GM19397 (cell line): ENCODE results near the gene FBXO46.
"Not testable (repeated sequence)": the region's sequence is repeated elsewhere in the genome, so short reads cannot be mapped to it uniquely, and the experiment has no call there.

ENCODE experiments used
- ATAC-seq: cut with Tn5 transposase; IDR thresholded peaks from one replicate; pipeline ENCODE4 v1.9.1; 2021; ENCODE audit warnings: mild to moderate bottlenecking, moderate library complexity; ENCODE audit not compliant: unreplicated experiment

Gene FBXO46

GRCh38 chr19:45766296-45766868, 35.7 kb upstream of the FBXO46 start:
- no peak for ATAC-seq

DNA sequence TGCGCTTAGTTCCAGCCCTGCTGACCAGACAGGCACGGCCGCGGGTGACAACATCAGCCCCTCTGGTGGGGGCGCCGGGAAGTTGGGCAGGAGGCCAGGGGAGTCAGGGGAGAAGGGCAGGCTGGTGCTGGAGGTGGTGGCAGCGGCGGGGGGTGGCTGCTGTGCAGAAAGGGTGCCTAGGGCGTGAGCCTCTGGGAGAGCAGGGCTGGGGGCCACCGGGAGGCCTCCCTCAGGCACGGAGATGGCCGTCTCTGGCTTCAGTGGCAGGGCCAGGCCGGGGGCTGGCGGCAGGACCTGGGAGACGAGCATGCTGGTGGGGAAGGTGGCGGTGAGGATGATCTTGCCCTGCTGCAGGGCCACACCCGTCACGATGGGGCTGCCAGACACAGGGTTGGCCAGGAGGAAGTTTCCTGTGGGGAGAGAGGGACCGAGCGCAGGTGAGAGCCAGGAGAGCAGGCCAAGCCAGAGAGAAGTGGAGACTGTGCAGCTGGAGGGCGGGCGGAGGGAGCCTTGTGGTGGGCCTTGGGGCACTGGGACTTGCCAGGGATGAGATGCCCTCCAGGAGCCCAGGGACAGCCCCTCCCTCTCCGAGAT, 35.1 kb upstream of the FBXO46 start:
- ATAC-seq, result no peak

DNA sequence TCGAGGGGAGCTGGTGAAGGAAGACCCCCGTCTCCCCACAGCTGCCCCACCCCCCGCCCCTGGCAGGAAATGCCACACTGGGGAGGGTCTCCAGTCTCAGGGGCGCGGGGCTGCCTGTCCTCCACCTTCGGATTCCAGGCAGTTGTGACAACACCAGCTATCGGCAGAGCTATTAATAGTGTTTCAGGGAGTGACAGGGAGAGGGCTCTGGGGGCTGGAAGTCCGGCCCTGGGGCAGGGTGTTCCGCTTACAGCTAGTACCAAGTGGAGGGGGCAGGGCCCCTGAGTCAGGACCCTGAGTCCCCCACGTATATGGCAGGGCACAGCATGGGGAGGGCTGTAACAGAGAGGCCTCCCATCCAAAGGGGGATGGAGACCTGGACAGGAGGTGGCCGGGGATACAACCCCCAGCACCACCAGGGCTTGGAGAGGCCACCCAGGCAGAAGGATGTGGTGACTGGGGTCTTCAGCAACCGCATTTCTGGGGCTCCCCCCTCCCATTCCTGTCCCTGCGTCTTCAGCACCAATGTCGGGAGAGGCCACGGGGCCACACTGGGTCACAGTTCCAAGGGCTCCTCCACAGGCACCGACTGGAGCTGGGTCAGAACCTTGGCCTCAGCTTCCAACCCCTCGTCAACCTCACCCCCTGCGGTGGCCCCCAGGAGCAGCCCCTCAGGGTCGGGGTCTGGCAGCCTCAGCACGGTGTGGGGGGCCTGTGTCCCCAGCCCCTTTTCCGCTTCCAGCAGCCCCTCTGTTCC, 34.4 kb upstream of the FBXO46 start:
- no peak for ATAC-seq

GRCh38 chr19:45764475-45764874, 33.8 kb upstream of the FBXO46 start:
- no peak for ATAC-seq

- ATAC-seq, result no peak
These were observed 33.1 kb upstream of the FBXO46 start for GRCh38 chr19:45763691-45764294.

GRCh38 chr19:45762870-45763631, 32.4 kb upstream of the FBXO46 start:
- ATAC-seq, result no peak

DNA sequence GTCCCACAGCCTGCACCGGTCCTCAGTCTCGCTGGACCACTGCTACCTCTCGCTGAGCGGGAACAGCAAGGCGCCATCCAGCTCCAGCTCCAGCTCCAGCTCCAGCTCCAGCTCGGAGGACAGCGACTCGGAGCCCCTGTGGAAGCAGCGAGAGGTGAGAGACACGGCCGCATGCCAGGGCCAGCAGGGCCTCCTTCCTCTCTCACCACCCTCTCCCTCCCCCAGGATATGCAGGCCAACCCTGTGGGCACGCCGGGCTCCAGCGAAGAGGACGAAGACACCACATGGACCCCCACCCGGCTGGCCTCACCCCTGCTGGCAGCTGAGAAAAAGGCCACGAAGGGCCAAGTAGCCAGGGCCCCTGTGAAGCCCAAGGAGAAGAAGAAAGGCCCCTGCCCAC, 31.0 kb upstream of the FBXO46 start:
- no peak for ATAC-seq

GRCh38 chr19:45758921-45759320, 28.2 kb upstream of the FBXO46 start:
- no peak for ATAC-seq

GRCh38 chr19:45757695-45758094, 27.0 kb upstream of the FBXO46 start:
- ATAC-seq, result no peak

DNA sequence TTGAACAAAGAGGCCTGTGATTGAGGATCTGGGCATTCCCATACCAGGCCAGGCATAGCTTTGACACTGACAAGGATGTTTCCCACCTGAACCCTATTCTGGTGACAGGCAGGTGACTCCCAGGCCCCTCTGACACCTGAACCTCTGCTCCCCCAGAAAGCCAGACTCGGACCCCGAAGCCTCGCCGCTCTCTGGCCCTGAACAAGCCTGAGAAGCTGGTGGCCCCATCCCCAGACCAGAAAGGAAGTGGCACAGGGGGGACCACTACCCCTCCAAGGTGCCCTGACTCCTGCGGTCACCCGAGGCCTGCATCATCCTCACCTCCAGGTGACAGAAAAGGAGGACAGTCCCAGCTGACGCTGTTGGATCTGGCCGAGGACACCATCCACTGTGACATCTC, 23.6 kb upstream of the FBXO46 start:
- no peak for ATAC-seq

GRCh38 chr19:45753548-45753947, 22.9 kb upstream of the FBXO46 start:
- ATAC-seq, result no peak

- no peak for ATAC-seq
These were observed 21.9 kb upstream of the FBXO46 start for GRCh38 chr19:45752639-45753038.

DNA sequence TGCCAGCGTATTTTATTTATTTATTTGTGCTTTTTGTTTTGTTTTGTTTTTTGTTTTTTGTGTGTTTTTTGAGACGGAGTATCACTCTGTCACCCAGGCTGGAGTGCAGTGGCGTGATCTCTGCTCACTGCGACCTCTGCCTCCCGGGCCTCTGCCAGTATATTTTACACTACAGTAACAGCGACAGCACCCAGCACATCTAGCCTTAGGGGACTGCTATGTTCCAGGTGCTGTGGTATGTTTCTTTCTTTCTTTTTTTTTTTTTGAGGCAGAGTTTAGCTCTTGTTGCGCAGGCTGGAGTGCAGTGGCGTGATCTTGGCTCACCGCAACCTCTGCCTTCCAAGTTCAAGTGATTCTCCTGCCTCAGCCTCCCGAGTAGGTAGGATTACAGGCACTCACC, 20.8 kb upstream of the FBXO46 start:
- not testable (repeated sequence) for ATAC-seq

- ATAC-seq, result no peak
These were observed 16.8 kb upstream of the FBXO46 start for GRCh38 chr19:45747513-45747912.

GRCh38 chr19:45746866-45747265, 16.2 kb upstream of the FBXO46 start:
- ATAC-seq, result no peak

GRCh38 chr19:45745606-45746005, 14.9 kb upstream of the FBXO46 start:
- ATAC-seq, result no peak

GRCh38 chr19:45742969-45743368, 12.3 kb upstream of the FBXO46 start:
- no peak for ATAC-seq

GRCh38 chr19:45739498-45740439, 9.1 kb upstream of the FBXO46 start:
- ATAC-seq, result no peak

- ATAC-seq, result no peak
These were observed 2.6 kb upstream of the FBXO46 start, which contains the start of gene MEIOSIN for GRCh38 chr19:45733160-45733810. Gene MEIOSIN, plus strand, starts transcription at chr19:45733439. Its CDS starts 1,938 bp downstream, at chr19:45735377.
